Measurements from ENCODE around the gene NFAM1.

Gene NFAM1

GRCh38 chr22:42451499-42452145 is 19.4 kb upstream of the NFAM1 start:
- no peak overlapping the region for H3K4me3 ChIP-seq (ENCODE audit: low read depth, low read length)
- DNase-seq (ENCODE audit: low read depth): no peak
- TF ChIP-seq, protein P1, sequence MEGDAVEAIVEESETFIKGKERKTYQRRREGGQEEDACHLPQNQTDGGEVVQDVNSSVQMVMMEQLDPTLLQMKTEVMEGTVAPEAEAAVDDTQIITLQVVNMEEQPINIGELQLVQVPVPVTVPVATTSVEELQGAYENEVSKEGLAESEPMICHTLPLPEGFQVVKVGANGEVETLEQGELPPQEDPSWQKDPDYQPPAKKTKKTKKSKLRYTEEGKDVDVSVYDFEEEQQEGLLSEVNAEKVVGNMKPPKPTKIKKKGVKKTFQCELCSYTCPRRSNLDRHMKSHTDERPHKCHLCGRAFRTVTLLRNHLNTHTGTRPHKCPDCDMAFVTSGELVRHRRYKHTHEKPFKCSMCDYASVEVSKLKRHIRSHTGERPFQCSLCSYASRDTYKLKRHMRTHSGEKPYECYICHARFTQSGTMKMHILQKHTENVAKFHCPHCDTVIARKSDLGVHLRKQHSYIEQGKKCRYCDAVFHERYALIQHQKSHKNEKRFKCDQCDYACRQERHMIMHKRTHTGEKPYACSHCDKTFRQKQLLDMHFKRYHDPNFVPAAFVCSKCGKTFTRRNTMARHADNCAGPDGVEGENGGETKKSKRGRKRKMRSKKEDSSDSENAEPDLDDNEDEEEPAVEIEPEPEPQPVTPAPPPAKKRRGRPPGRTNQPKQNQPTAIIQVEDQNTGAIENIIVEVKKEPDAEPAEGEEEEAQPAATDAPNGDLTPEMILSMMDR (IDR thresholded peaks at IDR 0.05; ENCODE audit: insufficient read depth, low read depth, low read length, missing control alignments): no peak

- H3K4me3 ChIP-seq (ENCODE audit: low read depth, low read length): no peak overlapping the region
- no peak for DNase-seq (ENCODE audit: low read depth)
- TF ChIP-seq, protein P1 (IDR thresholded peaks at IDR 0.05; ENCODE audit: insufficient read depth, low read depth, low read length, missing control alignments): no peak
Measured at GRCh38 chr22:42450862-42451261, 18.7 kb upstream of the NFAM1 start.

DNA sequence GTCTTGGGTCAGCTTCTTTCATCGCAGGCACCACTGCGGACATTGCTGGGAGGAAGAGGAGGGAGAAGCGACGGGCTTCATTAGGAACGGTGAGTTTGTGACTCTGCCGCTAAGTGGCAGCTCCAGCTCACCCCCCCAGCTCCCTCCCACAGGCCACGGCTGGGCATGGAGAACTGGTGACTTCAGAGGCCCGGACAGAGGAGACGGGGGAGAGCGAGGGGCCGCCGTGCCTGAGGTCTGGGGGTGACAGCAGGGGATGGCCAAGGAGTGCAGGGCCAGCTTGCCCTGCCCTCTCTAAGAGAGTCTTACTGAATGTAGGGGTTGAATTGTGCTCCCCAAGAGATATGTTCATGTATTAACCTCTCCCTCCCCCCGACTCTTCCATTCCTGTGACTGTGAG is 13.9 kb upstream of the NFAM1 start:
- DNase-seq (ENCODE audit: low read depth): no peak
- TF ChIP-seq, protein P1 (IDR thresholded peaks at IDR 0.05; ENCODE audit: insufficient read depth, low read depth, low read length, missing control alignments): no peak
- H3K4me3 ChIP-seq (ENCODE audit: low read depth, low read length): no peak overlapping the region

GRCh38 chr22:42444077-42444904 is 12.1 kb upstream of the NFAM1 start:
- H3K4me3 ChIP-seq (ENCODE audit: low read depth, low read length): peak overlapping the region; percentile 51
- peak; percentile 92 for DNase-seq (ENCODE audit: low read depth)
- TF ChIP-seq, protein P1 (IDR thresholded peaks at IDR 0.05; ENCODE audit: insufficient read depth, low read depth, low read length, missing control alignments): peak; percentile 85

DNA sequence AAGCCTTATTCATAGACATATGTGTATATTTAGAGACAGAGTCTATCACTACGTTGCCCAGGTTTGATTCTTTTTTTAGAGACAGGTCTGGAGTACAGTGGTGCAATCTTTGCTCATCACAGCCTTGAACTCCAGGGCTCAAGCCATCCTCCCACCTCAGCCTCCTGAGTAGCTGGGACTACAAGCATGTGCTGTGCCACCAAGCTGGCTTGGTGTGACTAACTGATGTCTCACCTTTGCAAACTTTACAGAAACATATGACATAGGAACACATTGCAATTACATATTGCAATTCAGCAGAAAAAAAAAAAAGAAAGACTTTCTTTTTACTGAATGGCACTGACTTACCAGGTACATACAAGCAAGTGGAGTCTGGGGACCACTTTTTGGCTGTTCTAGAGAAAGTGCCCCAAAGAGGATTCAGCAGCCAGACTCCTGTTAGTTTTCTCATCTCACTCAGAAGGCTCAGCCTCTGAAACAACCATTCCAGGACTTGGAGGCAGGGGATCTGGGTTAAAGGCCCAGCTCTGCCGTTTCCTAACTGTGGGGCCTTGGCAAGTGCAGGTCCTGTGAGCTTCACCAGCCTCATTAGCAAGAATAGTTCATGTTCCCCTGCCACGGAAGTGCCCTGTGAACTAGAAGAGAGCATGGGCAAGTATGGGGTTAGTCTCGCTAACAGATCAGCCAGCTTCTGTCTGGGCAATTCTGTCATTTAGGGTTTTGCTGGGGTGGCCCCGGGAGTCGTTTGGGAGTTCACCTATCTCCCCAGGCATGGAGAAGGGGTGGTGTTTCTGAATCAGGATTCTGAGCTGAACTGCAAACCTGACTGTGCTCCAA is 11.3 kb upstream of the NFAM1 start:
- no peak for DNase-seq (ENCODE audit: low read depth)
- TF ChIP-seq, protein P1 (IDR thresholded peaks at IDR 0.05; ENCODE audit: insufficient read depth, low read depth, low read length, missing control alignments): no peak
- H3K4me3 ChIP-seq (ENCODE audit: low read depth, low read length): peak overlapping the region; percentile 51

- TF ChIP-seq, protein P1 (IDR thresholded peaks at IDR 0.05; ENCODE audit: insufficient read depth, low read depth, low read length, missing control alignments): no peak
- H3K4me3 ChIP-seq (ENCODE audit: low read depth, low read length): no peak overlapping the region
- DNase-seq (ENCODE audit: low read depth): no peak
Measured at GRCh38 chr22:42442748-42443147, 10.5 kb upstream of the NFAM1 start.
